HT1080 (cell line): Measurements from ENCODE around the gene TSHZ2. TPM values are rescaled to one million over a fixed set of nuclear protein-coding genes. Genes with fewer than 3 reads are reported as not detected.
"Not testable (repeated sequence)": the region's sequence is repeated elsewhere in the genome, so short reads cannot be mapped to it uniquely, and the experiment has no call there.

Source experiments
- DNase-seq: peaks from one replicate; pipeline ENCODE4 v3.0.0-alpha.2; 2015; ENCODE audit warnings: low read depth
- small RNA-seq: library from RNA; depleted of rRNA; stranded (forward); fragments of <200 nt; gene quantifications from one replicate; pipeline ENCODE3, GENCODE V24; 2014
- total RNA-seq: library from RNA; depleted of rRNA; stranded (reverse); fragments of >200 nt; shearing (Covaris generic); gene quantifications from 2 replicates; pipeline ENCODE4 v1.2.3, GENCODE V29; 2014

TSHZ2 gene
- total RNA-seq, 1 experiment from 2014 or later, result not detected

DNA sequence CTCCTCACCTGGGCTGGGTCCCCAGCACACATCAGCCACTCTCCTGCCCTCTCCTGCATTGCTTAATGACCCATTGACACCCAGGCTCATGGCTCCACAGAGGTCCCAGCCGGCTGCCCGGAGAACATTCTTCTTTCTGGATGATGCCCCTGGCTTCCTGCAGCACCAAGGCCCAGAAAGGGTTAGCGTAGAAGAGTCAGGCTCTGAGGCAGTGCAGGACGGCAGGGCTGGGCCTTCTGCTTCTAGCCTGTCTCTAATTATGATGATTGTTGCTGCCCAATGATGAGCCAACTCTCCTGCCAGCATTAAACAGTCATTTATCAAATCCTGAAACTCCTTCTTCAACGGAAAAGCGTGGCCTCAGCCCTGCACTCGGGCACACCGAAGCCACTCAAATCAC lies 555.0 kb downstream of the TSHZ2 start:
- no peak for DNase-seq

DNA sequence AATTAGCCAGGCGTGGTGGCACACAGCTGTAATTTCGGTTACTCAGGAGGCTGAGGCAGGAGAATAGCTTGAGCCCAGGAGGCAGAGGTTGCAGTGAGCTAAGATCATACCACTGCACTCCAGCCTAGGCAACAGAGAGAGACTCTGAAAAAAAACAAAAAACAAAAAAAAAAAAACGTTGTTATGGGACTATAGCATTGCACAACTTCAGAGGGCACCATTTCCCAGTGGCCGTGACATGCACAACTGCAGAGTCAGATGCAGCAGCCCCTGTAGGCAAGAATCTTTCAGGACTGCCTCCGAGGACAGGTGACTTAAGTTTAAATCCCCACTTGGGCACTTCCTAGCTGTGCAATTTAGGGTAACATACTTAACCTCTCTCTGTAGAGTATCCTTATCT lies 557.5 kb downstream of the TSHZ2 start:
- no peak for DNase-seq

DNA sequence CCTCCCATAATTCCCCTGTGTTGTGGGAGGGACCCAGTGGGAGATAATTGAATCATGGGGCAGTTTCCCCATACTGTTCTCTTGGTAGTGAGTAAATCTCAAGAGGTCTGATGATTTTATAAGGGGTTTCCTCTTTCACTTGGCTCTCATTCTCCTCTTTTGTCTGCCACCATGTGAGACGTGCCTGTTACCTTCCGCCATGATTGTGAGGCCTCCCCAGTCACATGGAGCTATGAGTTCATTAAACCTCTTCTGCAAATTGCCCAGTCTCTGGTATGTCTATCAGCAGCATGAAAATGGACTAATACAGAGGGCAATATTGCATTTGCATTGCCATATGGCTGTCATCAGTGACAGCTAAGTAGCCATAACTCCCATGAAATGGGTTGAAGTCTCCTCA lies 558.3 kb downstream of the TSHZ2 start:
- no peak for DNase-seq

DNA sequence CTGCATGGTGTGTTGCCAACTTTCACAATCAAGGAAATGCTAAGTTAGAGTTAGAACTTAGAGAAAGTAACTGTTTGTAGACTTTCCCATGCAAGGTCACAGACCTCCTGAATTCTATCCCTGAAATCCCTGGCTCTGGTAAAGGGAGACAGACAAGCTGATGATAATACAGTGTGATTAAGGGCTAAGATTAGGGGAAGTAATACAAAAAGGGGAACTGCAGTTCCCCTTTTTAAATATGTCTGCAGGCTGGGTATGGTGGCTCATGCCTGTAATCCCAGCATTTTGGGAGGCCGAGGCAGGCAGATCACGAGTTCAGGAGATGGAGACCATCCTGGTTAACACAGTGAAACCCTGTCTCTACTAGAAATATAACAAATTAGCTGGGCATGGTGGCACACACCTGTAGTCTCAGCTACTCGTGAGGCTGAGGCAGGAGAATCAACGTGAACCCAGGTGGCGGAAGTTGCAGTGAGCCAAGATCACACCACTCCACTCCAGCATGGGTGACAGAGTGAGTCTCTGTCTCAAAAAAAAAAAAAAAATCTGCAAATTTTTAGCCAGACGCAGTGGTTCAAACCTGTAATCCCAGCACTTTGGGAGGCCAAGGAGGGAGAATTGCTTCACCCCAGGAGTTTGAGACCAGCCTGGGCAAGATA lies 560.6 kb downstream of the TSHZ2 start:
- DNase-seq, result not testable (repeated sequence)

DNA sequence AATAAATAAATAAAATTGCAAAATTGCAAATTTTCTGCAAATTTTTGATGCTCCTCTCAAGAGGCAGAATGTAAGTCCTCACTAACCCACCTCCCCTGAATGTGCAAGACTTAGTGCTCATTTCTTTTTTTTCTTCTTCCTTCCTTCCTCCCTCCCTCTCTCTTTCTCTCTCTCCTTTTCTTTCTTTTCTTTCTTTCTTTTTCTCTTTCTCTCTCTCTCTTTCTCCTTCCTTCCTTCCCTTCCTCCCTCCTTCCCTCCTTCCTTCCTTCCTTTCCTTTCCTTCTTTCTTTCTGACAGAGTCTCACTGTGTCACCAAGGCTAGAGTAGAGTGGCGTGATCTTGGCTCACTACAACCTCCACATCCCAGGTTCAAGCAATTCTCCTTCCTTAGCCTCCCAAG lies 561.3 kb downstream of the TSHZ2 start:
- DNase-seq, result no peak

DNA sequence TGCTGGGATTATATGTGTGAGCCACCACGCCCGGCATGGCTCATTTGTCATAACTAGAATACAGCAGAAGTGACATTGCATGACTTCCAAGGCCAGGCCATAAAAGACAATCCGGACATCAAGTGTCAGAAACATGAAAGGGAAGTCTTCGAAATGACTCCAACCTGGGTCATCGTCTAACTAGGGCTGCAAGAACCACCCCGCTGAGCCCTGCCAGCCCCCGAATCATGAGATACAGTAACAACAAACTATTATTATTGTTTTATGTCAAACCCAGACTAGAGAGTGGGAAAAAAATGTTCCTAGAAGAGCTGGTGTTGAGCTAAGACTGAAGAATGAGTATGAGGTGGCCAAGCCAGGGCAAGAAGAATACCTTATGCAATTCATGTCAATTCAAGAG lies 561.9 kb downstream of the TSHZ2 start:
- no peak for DNase-seq

DNA sequence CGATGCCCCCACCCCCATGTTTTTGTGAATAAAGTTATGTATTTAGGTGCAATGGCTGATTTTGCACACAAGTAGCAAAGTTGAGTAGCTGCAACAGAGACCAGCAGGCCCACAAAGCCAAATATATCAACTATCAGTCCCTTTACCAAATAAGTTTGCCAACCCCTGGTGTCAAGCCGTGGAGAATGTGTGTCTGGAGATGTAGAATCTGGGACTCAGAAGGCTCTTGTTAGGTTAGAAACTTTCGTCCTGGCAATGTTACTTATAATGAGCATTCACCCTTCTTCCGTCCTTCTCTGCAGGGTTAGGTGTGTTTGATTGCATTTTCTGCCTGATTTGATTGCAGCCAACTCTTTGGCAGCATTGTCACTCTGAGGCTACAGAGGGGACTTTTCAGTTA lies 563.7 kb downstream of the TSHZ2 start:
- DNase-seq, result no peak

DNA sequence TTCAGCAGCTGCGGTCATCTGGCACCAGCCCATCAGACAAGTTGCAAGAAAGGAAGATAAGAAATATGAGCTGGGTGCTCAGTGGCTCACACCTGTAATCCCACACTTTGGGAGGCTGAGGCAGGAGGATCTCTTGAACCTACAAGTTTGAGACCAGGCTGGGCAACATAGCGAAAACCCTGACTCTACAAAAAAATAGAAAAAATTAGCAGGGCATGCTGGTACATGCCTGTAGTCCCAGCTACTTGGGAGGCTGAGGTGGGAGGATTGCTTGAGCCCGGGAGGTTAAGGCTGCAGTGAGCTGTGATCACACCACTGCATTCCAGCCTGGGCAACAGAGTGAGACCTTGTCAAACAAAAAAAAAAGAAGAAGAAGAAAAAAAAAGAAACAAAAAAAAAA lies 564.2 kb downstream of the TSHZ2 start:
- DNase-seq, result not testable (repeated sequence)

DNA sequence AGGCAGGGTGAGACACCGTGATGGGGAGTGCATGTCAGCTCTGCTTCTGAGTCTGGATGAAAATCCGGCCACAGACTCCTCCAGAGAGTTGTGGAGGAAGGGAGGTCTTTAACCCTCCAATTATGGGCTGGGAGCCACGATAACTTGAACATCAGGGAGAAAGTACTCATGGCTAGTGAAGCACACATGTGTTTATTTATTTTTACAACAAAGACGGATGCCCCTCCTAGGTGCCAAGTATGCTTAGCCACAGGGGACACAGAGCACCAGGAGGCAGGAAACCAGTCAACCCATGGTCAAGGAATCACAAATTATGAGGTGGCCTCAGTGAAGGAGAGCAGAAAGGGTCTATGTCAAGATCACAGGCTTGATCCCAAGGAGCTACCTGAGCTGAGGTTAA lies 567.4 kb downstream of the TSHZ2 start:
- DNase-seq, result no peak

Small RNA genes within 50 kb of the gene (small RNA-seq; reads per million reads assigned to genes)
- gene RF00019, result not detected
